IMR-90 (cell line): ENCODE measurements around the gene CAMK2G. TPM values are rescaled to one million over a fixed set of nuclear protein-coding genes. Genes with fewer than 3 reads are reported as not detected.

ENCODE experiments used
- ATAC-seq: fragments of 200-7000 bp; cut with Tn5 transposase; 2 replicates; pipeline ENCODE4 v1.9.1; 2020; ENCODE audit warnings: low read depth, mild to moderate bottlenecking, moderate library complexity
- BruUV-seq: library from RNA; stranded (reverse); fragments of 400-500 nt; replicated peaks from 2 replicates; lab custom pipeline; 2021; lab: Mats Ljungman, UMichigan
- CTCF ChIA-PET: fragments of 300-600 bp; formaldehyde crosslinking; extraction: SDS; loops from one replicate; lab custom pipeline; 2021; ENCODE audit warnings: antibody characterized with exemption; lab: Yijun Ruan, JAX
- POLR2A ChIA-PET: fragments of 300-600 bp; sonication (Branson Sonifier 250); formaldehyde crosslinking; loops from one replicate; lab custom pipeline; 2022; ENCODE audit warnings: antibody characterized with exemption; ENCODE audit not compliant: unreplicated experiment; lab: Charles Lee
- DNase-seq: peaks from one replicate; pipeline ENCODE4 v3.0.0; 2013
- H2AFZ ChIP-seq: replicated peaks from 2 replicates; pipeline ENCODE3; 2013; ENCODE audit warnings: low read length, mild to moderate bottlenecking; ENCODE audit not compliant: poor library complexity
- H2AK5ac ChIP-seq: 2 replicates; pipeline ENCODE4 v1.6.1; 2013; ENCODE audit warnings: low read depth, low read length, inconsistent platforms
- H2AK9ac ChIP-seq: replicated peaks from 2 replicates; pipeline ENCODE3; 2013; ENCODE audit warnings: mild to moderate bottlenecking, low read depth, low read length, moderate library complexity; ENCODE audit not compliant: poor library complexity
- H2BK120ac ChIP-seq: 2 replicates; pipeline ENCODE4 v1.6.1; 2013; ENCODE audit warnings: low read depth, low read length, inconsistent platforms
- H2BK15ac ChIP-seq: 3 replicates; pipeline ENCODE4 v1.6.1; 2013; ENCODE audit warnings: low read depth, low read length, inconsistent platforms
- H2BK20ac ChIP-seq: 2 replicates; pipeline ENCODE4 v1.6.1; 2013; ENCODE audit warnings: low read depth, mild to moderate bottlenecking, inconsistent platforms, low read length, moderate library complexity
- H2BK5ac ChIP-seq: 2 replicates; pipeline ENCODE4 v1.6.1; 2013; ENCODE audit warnings: mild to moderate bottlenecking, low read depth, low read length, inconsistent platforms; ENCODE audit not compliant: poor library complexity, severe bottlenecking
- H3K14ac ChIP-seq: replicated peaks from 2 replicates; pipeline ENCODE4 v1.6.1; 2013; ENCODE audit warnings: low read depth, low read length, inconsistent platforms
- H3K18ac ChIP-seq: 2 replicates; pipeline ENCODE4 v1.6.1; 2013; ENCODE audit warnings: low read depth, low read length, control low read depth
- H3K23ac ChIP-seq: 2 replicates; pipeline ENCODE4 v1.6.1; 2013; ENCODE audit warnings: low read depth, low read length, inconsistent platforms
- H3K27ac ChIP-seq: 2 replicates; pipeline ENCODE4 v1.5.1; 2013; ENCODE audit warnings: mild to moderate bottlenecking, control low read depth, low read length; ENCODE audit not compliant: insufficient read depth
- H3K27me3 ChIP-seq: 2 replicates; pipeline ENCODE4 v1.6.1; 2013; ENCODE audit warnings: low read length; ENCODE audit not compliant: control insufficient read depth, insufficient read depth
- H3K36me3 ChIP-seq: 2 replicates; pipeline ENCODE4 v1.6.1; 2013; ENCODE audit warnings: low read length, mixed read lengths; ENCODE audit not compliant: control insufficient read depth, insufficient read depth
- H3K4ac ChIP-seq: 2 replicates; pipeline ENCODE4 v1.6.1; 2013; ENCODE audit warnings: low read depth, low read length, inconsistent platforms
- H3K4me1 ChIP-seq: 2 replicates; pipeline ENCODE4 v1.6.1; 2013; ENCODE audit warnings: low read length, mixed read lengths; ENCODE audit not compliant: control insufficient read depth, insufficient read depth
- H3K4me2 ChIP-seq: 2 replicates; pipeline ENCODE4 v1.6.1; 2013; ENCODE audit warnings: low read depth, mild to moderate bottlenecking, control low read depth, low read length, moderate library complexity
- H3K4me3 ChIP-seq: 2 replicates; pipeline ENCODE4 v1.5.1; 2013; ENCODE audit warnings: low read depth, mild to moderate bottlenecking, control low read depth, low read length, moderate library complexity; ENCODE audit not compliant: insufficient read depth
- H3K56ac ChIP-seq: 2 replicates; pipeline ENCODE4 v1.6.1; 2013; ENCODE audit warnings: low read length, inconsistent platforms; ENCODE audit not compliant: insufficient read depth; ENCODE audit errors: extremely low read depth
- H3K79me1 ChIP-seq, 2 experiments: 2 replicates each; pipeline ENCODE4 v1.6.1; 2013; ENCODE audit warnings: low read length in 2 of 2, inconsistent platforms in 1 of 2, low read depth in 1 of 2
- H3K9ac ChIP-seq: 2 replicates; pipeline ENCODE4 v1.6.1; 2013; ENCODE audit warnings: low read depth, low read length, control low read depth
- H3K9me1 ChIP-seq: 2 replicates; pipeline ENCODE4 v1.6.1; 2013; ENCODE audit warnings: low read length, inconsistent platforms; ENCODE audit not compliant: insufficient read depth
- H3K9me3 ChIP-seq: 2 replicates; pipeline ENCODE4 v1.6.1; 2013; ENCODE audit warnings: low read length; ENCODE audit not compliant: control insufficient read depth, insufficient read depth
- H4K20me1 ChIP-seq: 2 replicates; pipeline ENCODE4 v1.6.1; 2013; ENCODE audit warnings: low read length, inconsistent platforms; ENCODE audit not compliant: insufficient read depth
- H4K5ac ChIP-seq: 2 replicates; pipeline ENCODE4 v1.6.1; 2013; ENCODE audit warnings: mild to moderate bottlenecking, low read depth, low read length, control low read depth
- H4K8ac ChIP-seq, 2 experiments: 2 replicates each; pipeline ENCODE4 v1.6.1; 2013; ENCODE audit warnings: low read depth in 2 of 2, low read length in 2 of 2, control low read depth in 1 of 2, inconsistent platforms in 1 of 2
- H4K91ac ChIP-seq: 2 replicates; pipeline ENCODE4 v1.6.1; 2013; ENCODE audit warnings: low read depth, low read length, inconsistent platforms; ENCODE audit not compliant: insufficient read depth
- BHLHE40 ChIP-seq: fragments of 150-350 bp; IDR thresholded peaks from 2 replicates; pipeline ENCODE4 v1.6.1; 2016; ENCODE audit warnings: mild to moderate bottlenecking, low read depth, low read length
- FOS ChIP-seq: fragments of 150-350 bp; IDR thresholded peaks from 2 replicates; pipeline ENCODE4 v1.6.1; 2016; ENCODE audit warnings: low read depth, low read length
- SMC3 ChIP-seq: fragments of 150-350 bp; IDR thresholded peaks from 2 replicates; pipeline ENCODE4 v1.6.1; 2016; ENCODE audit warnings: low read depth, mild to moderate bottlenecking, antibody characterized with exemption, low read length, moderate library complexity
- WGBS, 2 experiments: methylation state at CpG; one replicate each; pipeline versions ENCODE4 v1.1.5 to v1.1.7; 2013; ENCODE audit warnings: missing lambda C conversion rate in 2 of 2; ENCODE audit not compliant: insufficient read length in 1 of 2; ENCODE audit errors: extremely low coverage in 2 of 2; 5-methylcytosine and 5-hydroxymethylcytosine counted together
- dilution Hi-C: fragments of 300-500 bp; cut with HindIII; formaldehyde crosslinking; loops from one replicate; pipeline ENCODE4 v1.14.3; 2018; ENCODE audit warnings: low sequenced_read_pairs; ENCODE audit not compliant: unreplicated experiment
- in situ Hi-C: fragments of 300-500 bp; cut with MboI; formaldehyde crosslinking; loops from 3 replicates; pipeline ENCODE4 v1.14.3; 2019; ENCODE audit warnings: low sequenced_read_pairs, inconsistent platforms, mixed read lengths
- intact Hi-C: fragments of 100-400 bp; cut with micrococcal nuclease; formaldehyde crosslinking; loops from 2 replicates; pipeline ENCODE4 v1.10.0; 2022
- polyA plus RNA-seq, 3 experiments: library from polyadenylated mRNA; depleted of rRNA; stranded (reverse); fragments of >200 nt; gene quantifications; 2 replicates each; pipeline ENCODE4 v1.2.3, GENCODE V29; 2012; ENCODE audit warnings: low replicate concordance in 1 of 3
- total RNA-seq: library from RNA; depleted of rRNA; stranded (reverse); fragments of >200 nt; gene quantifications from 2 replicates; pipeline ENCODE4 v1.2.3, GENCODE V29; 2012

CAMK2G gene
- total and polyA plus RNA-seq, 2 of the 4 experiments (the other 2 are of a cell fraction), result 20.4 to 25.4 TPM

DNA sequence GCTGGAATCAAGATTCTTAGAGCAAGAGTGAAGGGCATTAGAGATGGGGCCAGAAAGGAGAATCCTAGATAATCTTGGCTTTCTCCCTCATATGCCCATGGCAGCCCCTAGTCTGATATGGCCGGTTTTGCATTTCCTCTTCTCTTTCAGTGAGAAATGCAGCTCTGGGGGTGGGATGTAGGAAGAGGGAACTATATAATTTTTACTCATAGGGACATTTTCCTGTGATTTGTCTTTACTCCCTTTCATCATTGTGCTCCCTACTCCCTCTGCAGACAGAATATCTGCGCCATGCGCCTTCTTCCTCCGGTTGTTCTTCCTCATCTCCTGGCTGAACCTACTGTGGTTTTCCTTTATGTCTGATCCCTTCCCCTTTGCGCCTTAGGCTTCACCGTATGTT, 109.3 kb downstream of the CAMK2G start:
- no peak overlapping the region for H3K14ac ChIP-seq
- H3K18ac ChIP-seq, result no peak overlapping the region
- H3K27me3 ChIP-seq, result no peaks in the 10 kb centered on the region
- peaks cover 79% of the 10 kb centered on the region for H3K36me3 ChIP-seq
- H2AFZ ChIP-seq, result no peak overlapping the region
- H2AK9ac ChIP-seq, result no peak overlapping the region
- ChIA-PET CTCF (interaction anchor here (0.6 to 1.1 kb wide), 2 partner anchors 20 to 409 kb away, joined by 4 read pairs; partner anchors contain the start of gene SEC24C), POLR2A (no interaction called here)
- no peak overlapping the region for H4K5ac ChIP-seq
- H4K20me1 ChIP-seq, result peaks cover 19% of the 10 kb centered on the region; the same call in 1 of the 2 replicates
- no peak overlapping the region for H3K23ac ChIP-seq
- H3K4ac ChIP-seq, result no peak overlapping the region
- H3K4me3 ChIP-seq, result no peak overlapping the region
- no peak overlapping the region for H3K27ac ChIP-seq
- no peak overlapping the region for H4K8ac ChIP-seq
- intact Hi-C loops, result no loop called here
- H3K79me1 ChIP-seq, result peaks cover 47 to 74% of the 10 kb centered on the region in 2 experiments
- H4K91ac ChIP-seq, result no peak overlapping the region
- dilution Hi-C loops, result no loop called here
- H2AK5ac ChIP-seq, result no peak overlapping the region
- H3K9me3 ChIP-seq, result no peaks in the 10 kb centered on the region
- no TSS peak for BruUV-seq
- no peak overlapping the region for H3K4me2 ChIP-seq
- peaks cover 21% of the 10 kb centered on the region for H3K9me1 ChIP-seq
- H3K56ac ChIP-seq, result no peak overlapping the region
- H3K9ac ChIP-seq, result no peak overlapping the region
- TF ChIP-seq SMC3 (no peak), BHLHE40 (no peak), FOS (no peak)
- no peak for ATAC-seq
- peaks cover 9% of the 10 kb centered on the region for H3K4me1 ChIP-seq
- WGBS, 2 experiments, result 100% methylated on average over 4 of the region's 6 CpGs; no CpG with 5 or more reads in 1 of the 2 experiments
- in situ Hi-C loops, result no loop called here
- no peak overlapping the region for H2BK20ac ChIP-seq
- H2BK5ac ChIP-seq, result no peak overlapping the region
- DNase-seq, result no peak
- no peak overlapping the region for H2BK120ac ChIP-seq
- H2BK15ac ChIP-seq, result no peak overlapping the region
